PFSK-1 (cell line): Measurements from ENCODE around the gene ERBB4.

Source experiments
- FOXP2 ChIP-seq: optimal IDR thresholded peaks from 2 replicates; pipeline ENCODE3; 2011; ENCODE audit warnings: borderline replicate concordance, control low read depth, inconsistent platforms; ENCODE audit not compliant: insufficient read depth; ENCODE audit errors: extremely low read length, extremely low read depth
- POLR2AphosphoS5 ChIP-seq: IDR thresholded peaks from 2 replicates; pipeline ENCODE4 v1.6.1; 2012; ENCODE audit warnings: low read depth, mild to moderate bottlenecking, control low read depth, low read length, moderate library complexity
- SIN3A ChIP-seq: IDR thresholded peaks from 2 replicates; pipeline ENCODE4 v1.6.1; 2012; ENCODE audit warnings: mild to moderate bottlenecking, low read length, moderate library complexity, borderline replicate concordance; ENCODE audit not compliant: insufficient read depth
- TAF1 ChIP-seq: IDR thresholded peaks from 2 replicates; pipeline ENCODE4 v1.6.1; 2012; ENCODE audit warnings: low read length, control low read depth, borderline replicate concordance; ENCODE audit not compliant: insufficient read depth
- TF ChIP-seq, protein P1 (sequence below), 2 experiments: IDR thresholded peaks; 2 replicates each; pipeline versions ENCODE4 v1.6.1 to v1.8.0; 2011 to 2012; ENCODE audit warnings: low read depth in 2 of 2, low read length in 2 of 2, control low read depth in 1 of 2, inconsistent platforms in 1 of 2, mild to moderate bottlenecking in 1 of 2, moderate library complexity in 1 of 2; ENCODE audit not compliant: insufficient read depth in 1 of 2

The ERBB4 gene

DNA sequence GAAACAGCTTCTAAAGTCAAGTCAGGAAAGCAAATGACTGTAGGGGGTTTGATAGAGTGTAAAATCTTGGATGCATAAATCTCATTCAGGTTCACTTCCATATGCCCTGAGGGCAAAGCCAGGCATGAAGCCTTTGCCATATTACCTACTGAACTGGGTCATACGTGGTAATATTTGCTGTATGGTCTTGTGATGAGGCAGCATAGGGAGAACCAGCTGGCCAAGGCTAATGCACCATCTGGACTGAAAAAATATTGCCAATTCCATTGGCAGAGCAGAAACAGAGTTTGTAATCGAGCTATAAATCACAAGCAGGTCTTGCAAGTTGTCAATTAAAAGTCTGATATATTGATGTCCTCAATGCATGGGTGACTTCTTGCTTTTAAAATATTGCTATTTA, 243.8 kb downstream of the ERBB4 start:
- TF ChIP-seq SIN3A (no peak), POLR2AphosphoS5 (no peak), FOXP2 (no peak), TAF1 (no peak)
- TF ChIP-seq, protein P1, sequence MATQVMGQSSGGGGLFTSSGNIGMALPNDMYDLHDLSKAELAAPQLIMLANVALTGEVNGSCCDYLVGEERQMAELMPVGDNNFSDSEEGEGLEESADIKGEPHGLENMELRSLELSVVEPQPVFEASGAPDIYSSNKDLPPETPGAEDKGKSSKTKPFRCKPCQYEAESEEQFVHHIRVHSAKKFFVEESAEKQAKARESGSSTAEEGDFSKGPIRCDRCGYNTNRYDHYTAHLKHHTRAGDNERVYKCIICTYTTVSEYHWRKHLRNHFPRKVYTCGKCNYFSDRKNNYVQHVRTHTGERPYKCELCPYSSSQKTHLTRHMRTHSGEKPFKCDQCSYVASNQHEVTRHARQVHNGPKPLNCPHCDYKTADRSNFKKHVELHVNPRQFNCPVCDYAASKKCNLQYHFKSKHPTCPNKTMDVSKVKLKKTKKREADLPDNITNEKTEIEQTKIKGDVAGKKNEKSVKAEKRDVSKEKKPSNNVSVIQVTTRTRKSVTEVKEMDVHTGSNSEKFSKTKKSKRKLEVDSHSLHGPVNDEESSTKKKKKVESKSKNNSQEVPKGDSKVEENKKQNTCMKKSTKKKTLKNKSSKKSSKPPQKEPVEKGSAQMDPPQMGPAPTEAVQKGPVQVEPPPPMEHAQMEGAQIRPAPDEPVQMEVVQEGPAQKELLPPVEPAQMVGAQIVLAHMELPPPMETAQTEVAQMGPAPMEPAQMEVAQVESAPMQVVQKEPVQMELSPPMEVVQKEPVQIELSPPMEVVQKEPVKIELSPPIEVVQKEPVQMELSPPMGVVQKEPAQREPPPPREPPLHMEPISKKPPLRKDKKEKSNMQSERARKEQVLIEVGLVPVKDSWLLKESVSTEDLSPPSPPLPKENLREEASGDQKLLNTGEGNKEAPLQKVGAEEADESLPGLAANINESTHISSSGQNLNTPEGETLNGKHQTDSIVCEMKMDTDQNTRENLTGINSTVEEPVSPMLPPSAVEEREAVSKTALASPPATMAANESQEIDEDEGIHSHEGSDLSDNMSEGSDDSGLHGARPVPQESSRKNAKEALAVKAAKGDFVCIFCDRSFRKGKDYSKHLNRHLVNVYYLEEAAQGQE (IDR thresholded peaks at IDR 0.05; ENCODE audit: insufficient read depth in 1 of 2, low read depth in 2 of 2, low read length in 2 of 2): no peak

DNA sequence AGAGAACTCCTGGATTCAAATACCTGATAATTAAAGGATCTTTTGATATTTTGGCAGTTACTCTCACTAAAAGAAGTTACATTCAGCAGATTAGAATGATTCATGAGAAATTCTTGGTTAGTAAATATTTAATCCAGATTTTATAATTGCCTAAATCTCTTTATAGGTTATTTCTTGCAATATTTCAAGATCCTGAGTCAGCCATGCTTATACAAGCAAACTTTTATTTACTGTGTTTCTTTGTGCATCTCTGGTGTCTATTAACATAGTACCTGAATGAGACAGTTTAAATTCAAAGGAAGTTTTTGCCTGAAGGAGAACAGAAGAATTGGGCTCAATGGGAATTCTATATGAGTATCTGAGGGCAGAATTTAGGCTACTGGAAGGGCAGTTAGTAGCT, 249.3 kb downstream of the ERBB4 start:
- TF ChIP-seq TAF1 (no peak), SIN3A (no peak), FOXP2 (no peak), POLR2AphosphoS5 (no peak)
- TF ChIP-seq, protein P1 (IDR thresholded peaks at IDR 0.05; ENCODE audit: insufficient read depth in 1 of 2, low read depth in 2 of 2, low read length in 2 of 2): no peak

DNA sequence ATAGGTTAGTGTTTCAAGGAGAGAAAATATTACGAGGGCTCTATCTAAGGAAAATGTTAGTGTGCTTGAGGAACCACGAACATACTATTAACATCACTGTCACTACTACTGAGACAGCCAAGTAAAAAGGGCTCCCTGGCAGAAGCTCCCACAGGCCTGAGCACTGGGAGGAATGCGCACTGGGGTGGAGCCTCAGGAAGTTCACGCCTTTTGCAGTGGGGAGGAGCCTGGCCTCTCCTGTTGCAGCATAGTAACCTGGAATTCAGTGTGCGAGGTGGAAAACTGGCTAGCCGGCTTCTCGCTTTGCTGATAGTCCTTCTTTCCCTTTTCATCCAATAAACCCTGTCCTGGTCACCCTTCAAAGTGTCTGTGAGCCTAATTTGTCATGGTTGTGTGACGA, 250.3 kb downstream of the ERBB4 start:
- TF ChIP-seq POLR2AphosphoS5: no peak
- TF ChIP-seq, protein P1 (IDR thresholded peaks at IDR 0.05; ENCODE audit: insufficient read depth in 1 of 2, low read depth in 2 of 2, low read length in 2 of 2): no peak
- no peak for TF ChIP-seq SIN3A

DNA sequence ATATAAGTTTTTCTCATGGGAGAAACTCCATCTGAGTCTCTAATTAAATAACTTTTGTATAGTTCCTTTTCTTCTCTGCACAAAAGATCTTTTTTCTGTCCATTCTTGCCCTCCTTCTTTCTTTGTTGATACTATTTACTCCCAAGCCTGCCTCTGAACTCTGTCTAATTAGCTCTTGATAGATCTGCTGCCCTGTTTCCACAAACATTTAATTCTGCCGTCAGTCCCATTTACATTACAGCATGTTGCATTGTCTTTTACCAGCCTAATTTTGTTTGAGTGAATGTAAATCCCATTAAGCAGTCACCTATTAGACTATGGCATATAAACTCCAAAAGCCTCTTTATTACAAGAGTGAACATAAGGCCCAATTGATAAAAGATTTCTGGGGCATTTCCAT, 254.4 kb downstream of the ERBB4 start:
- TF ChIP-seq FOXP2 (no peak), SIN3A (no peak), TAF1 (no peak), POLR2AphosphoS5 (no peak)
- TF ChIP-seq, protein P1 (IDR thresholded peaks at IDR 0.05; ENCODE audit: insufficient read depth in 1 of 2, low read depth in 2 of 2, low read length in 2 of 2): no peak

DNA sequence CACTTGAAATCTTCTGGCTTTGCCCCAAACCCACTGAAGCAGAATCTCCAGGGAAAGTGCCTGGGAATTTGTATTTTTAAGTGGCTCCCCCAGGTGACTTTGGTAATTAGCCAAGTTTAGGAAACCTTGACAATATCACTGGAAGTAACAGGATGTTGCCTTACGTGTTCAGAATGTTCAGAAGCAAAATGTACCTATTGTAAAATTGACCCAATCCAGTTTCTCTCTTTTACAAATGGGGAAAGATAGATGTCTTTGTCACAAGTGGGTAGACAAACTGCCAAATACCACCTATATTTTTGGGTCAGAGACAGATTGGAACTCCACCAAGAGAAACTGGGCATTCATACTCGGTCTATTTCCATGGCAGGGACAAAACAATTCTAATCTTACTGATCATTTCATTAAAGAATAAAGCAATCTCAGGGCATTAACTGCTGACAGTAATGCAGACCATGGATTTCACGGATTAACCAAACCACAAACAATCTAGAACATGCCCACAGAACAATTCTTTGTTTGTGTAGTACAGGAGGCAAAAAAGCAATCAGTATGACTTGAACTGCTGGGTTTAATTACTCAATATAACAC, 255.8 kb downstream of the ERBB4 start:
- TF ChIP-seq POLR2AphosphoS5 (no peak), SIN3A (no peak), TAF1 (no peak), FOXP2 (no peak)
- TF ChIP-seq, protein P1 (IDR thresholded peaks at IDR 0.05; ENCODE audit: insufficient read depth in 1 of 2, low read depth in 2 of 2, low read length in 2 of 2): no peak
